H1 (cell line): Measurements from ENCODE around the gene OSTF1. TPM values are rescaled to one million over a fixed set of nuclear protein-coding genes. Genes with fewer than 3 reads are reported as not detected.

Source experiments
- BACH1 ChIP-seq: IDR thresholded peaks from 2 replicates; pipeline ENCODE4 v1.6.1; 2012; ENCODE audit warnings: low read length, improper control_type of control experiment
- BRCA1 ChIP-seq: IDR thresholded peaks from 2 replicates; pipeline ENCODE4 v1.6.1; 2012; ENCODE audit warnings: low read depth, low read length, improper control_type of control experiment
- CEBPB ChIP-seq: IDR thresholded peaks from 2 replicates; pipeline ENCODE4 v1.6.1; 2012; ENCODE audit warnings: low read depth, low read length
- CHD7 ChIP-seq: fragments of 300-600 bp; sonication (generic); IDR thresholded peaks from 2 replicates; pipeline ENCODE4 v1.7.1; 2012; ENCODE audit warnings: low read length, moderate library complexity, mild to moderate bottlenecking, inconsistent platforms; ENCODE audit not compliant: insufficient replicate concordance
- GABPA ChIP-seq: IDR thresholded peaks from 2 replicates; pipeline ENCODE4 v1.6.1; 2011; ENCODE audit warnings: mild to moderate bottlenecking, low read length, moderate library complexity, borderline replicate concordance; ENCODE audit not compliant: insufficient read depth
- JUN ChIP-seq: IDR thresholded peaks from 2 replicates; pipeline ENCODE4 v1.6.1; 2011; ENCODE audit warnings: low read depth, mild to moderate bottlenecking, improper control_type of control experiment, low read length
- RNF2 ChIP-seq: fragments of 200-900, 300-1000 bp; sonication (generic); IDR thresholded peaks from 2 replicates; pipeline ENCODE4 v1.7.1; 2016; ENCODE audit warnings: borderline replicate concordance, low read depth, mild to moderate bottlenecking, antibody characterized with exemption, low read length; ENCODE audit not compliant: poor library complexity, severe bottlenecking; ENCODE audit errors: missing control alignments
- SAP30 ChIP-seq: fragments of 300-600 bp; sonication (generic); IDR thresholded peaks from 2 replicates; pipeline ENCODE4 v1.7.1; 2012; ENCODE audit warnings: low read length, moderate library complexity, mild to moderate bottlenecking, inconsistent platforms; ENCODE audit not compliant: insufficient read depth, insufficient replicate concordance
- SIN3A ChIP-seq, 2 experiments: IDR thresholded peaks in 1 of 2; conservative IDR thresholded peaks in 1 of 2; 2 replicates each; pipeline ENCODE4 v1.6.1; 2011 to 2012; ENCODE audit warnings: low read length in 2 of 2, improper control_type of control experiment in 1 of 2, low read depth in 1 of 2, mild to moderate bottlenecking in 1 of 2
- SIX5 ChIP-seq: IDR thresholded peaks from 2 replicates; pipeline ENCODE4 v1.6.1; 2011; ENCODE audit warnings: mild to moderate bottlenecking, low read depth, low read length
- TAF1 ChIP-seq: IDR thresholded peaks from 2 replicates; pipeline ENCODE4 v1.6.1; 2011; ENCODE audit warnings: mild to moderate bottlenecking, low read depth, low read length
- TEAD4 ChIP-seq: IDR thresholded peaks from 2 replicates; pipeline ENCODE4 v1.6.1; 2012; ENCODE audit warnings: low read depth, low read length, inconsistent platforms, mixed read lengths
- polyA plus RNA-seq, 7 experiments: library from polyadenylated mRNA; depleted of rRNA in 3 of 7; stranded (reverse) in 5 of 7; unstranded in 2 of 7; fragments of >200 nt in 5 of 7; fragments of 200-250 nt in 2 of 7; gene quantifications; 1 replicate in 5 of 7; 2 replicates in 1 of 7; 4 replicates in 1 of 7; pipeline versions ENCODE4 v1.2.1 to v1.2.3, GENCODE V29; 2011 to 2013; ENCODE audit warnings: missing spikeins in 2 of 7, mixed read lengths in 2 of 7
- total RNA-seq: library from RNA; stranded (reverse); fragmentation: NEBNext Ultra II Directional; extraction: Animal tissue kit (Norgen Biotek cat#: 25700); gene quantifications from 2 replicates; pipeline ENCODE4 v1.2.1, GENCODE V29; 2021

Gene OSTF1
- total and polyA plus RNA-seq, 2 of the 8 experiments (the other 6 are each of a cell fraction or from before 2014, with no cell fraction given), result 5.0 to 18.9 TPM

- TF ChIP-seq CHD7 (no peak), JUN (no peak), SIN3A (conservative IDR thresholded peaks at IDR 0.05 in 1 of 2, IDR thresholded peaks at IDR 0.05 in 1 of 2; ENCODE audit: low read depth in 1 of 2, low read length in 2 of 2) (no peak), RNF2 (no peak), SAP30 (no peak), BRCA1 (no peak), CEBPB (no peak), BACH1 (no peak), TAF1 (no peak), GABPA (no peak), TEAD4 (no peak), SIX5 (no peak)
These were observed 16.3 kb downstream of the OSTF1 start (continued) for GRCh38 chr9:75104607-75105006.
